ENCODE measurements around the gene RERE.

RERE gene

DNA sequence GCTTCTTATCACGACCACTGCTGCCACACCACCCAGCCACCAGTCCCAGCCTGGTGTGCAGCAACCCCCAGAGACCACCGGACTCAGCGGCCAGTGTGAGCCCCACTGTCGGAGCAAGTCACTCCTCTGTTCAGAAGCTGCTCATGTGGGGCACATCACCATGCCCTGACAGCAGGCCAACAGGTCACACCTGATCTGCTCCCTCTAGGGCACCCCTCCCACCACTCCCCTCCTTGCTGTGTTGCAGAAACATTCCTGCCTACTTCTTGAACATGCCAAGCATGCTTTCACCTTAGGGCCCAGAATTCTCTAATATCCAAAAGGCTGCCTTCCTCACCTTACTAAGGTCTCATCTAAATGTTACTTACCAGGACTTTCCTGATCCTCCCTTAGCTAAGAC lies 353.1 kb downstream of the RERE start:
- TF ChIP-seq, protein P1, sequence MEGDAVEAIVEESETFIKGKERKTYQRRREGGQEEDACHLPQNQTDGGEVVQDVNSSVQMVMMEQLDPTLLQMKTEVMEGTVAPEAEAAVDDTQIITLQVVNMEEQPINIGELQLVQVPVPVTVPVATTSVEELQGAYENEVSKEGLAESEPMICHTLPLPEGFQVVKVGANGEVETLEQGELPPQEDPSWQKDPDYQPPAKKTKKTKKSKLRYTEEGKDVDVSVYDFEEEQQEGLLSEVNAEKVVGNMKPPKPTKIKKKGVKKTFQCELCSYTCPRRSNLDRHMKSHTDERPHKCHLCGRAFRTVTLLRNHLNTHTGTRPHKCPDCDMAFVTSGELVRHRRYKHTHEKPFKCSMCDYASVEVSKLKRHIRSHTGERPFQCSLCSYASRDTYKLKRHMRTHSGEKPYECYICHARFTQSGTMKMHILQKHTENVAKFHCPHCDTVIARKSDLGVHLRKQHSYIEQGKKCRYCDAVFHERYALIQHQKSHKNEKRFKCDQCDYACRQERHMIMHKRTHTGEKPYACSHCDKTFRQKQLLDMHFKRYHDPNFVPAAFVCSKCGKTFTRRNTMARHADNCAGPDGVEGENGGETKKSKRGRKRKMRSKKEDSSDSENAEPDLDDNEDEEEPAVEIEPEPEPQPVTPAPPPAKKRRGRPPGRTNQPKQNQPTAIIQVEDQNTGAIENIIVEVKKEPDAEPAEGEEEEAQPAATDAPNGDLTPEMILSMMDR (IDR thresholded peaks at IDR 0.05; ENCODE audit: control insufficient read depth, extremely low read depth, insufficient read depth): no peak
- no peak for DNase-seq (ENCODE audit: low read depth)
- H3K4me3 ChIP-seq (ENCODE audit: low read depth, low read length): no peak overlapping the region

DNA sequence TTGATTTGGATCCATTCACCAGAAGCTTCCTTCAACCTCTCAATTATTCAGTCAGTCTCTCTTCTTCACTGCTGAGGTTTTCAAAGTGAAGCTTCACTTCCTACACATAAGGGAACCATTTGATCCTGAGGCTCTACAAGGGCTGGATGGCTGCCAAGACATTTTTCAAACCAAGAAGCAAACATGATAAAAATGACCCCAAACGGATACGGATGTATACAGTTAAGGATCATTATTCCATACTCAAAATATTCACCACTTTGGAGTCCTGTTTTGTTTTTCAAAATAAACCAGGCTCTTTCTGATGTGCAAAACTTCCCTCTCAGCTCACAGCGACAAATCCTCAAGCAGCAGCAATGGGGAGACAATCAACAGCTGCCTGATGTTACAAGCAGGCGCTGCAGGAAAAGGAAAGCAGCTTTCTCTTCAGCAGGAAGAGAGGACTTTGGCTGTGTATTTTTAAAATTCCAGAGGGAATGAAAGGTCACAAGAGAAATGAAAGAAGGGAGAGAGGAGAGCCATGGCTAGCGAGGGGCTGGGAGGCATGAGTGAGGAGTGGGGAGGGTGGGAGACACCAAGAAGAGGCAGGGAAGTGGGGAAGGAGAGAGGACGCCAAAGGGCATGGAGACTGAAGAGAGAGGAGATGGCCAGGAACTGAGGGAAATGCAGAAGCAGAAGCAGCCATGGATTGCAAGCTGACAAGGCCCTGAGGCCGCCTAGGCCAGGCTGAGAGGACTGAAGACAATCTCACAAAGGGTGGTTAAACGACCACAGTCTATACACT lies 354.1 kb downstream of the RERE start:
- TF ChIP-seq, protein P1 (IDR thresholded peaks at IDR 0.05; ENCODE audit: control insufficient read depth, extremely low read depth, insufficient read depth): no peak
- no peak for DNase-seq (ENCODE audit: low read depth)

DNA sequence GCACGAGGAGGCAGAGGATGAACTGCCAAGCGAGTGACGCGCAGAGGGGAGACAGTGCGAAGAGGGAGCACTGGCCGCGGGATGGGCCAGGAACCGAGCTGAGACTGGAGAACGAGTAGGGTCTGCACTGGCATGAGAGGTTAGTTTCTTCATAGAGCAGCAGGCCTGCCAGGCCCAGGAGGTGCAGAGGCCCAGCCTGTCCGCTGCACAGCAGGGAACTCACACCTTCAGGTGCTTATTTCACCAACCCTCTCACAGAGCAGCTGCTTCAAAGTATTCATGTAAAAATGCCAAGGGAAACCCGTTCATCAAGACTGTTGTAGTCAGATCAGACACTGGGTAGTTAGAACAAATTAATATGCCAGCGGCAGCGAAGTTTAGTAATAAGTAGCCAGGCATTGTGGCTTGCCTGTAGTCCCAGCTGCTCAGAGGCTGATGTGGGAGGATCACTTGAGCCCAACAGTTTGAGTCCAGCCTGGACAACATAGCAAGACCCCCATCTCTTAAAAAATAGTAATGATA lies 355.0 kb downstream of the RERE start:
- peak; percentile 79 for DNase-seq (ENCODE audit: low read depth)
- TF ChIP-seq, protein P1 (IDR thresholded peaks at IDR 0.05; ENCODE audit: control insufficient read depth, extremely low read depth, insufficient read depth): no peak
- no peak overlapping the region for H3K4me3 ChIP-seq (ENCODE audit: low read depth, low read length)

More for the DNA sequence above, 354.1 kb downstream of the RERE start:
- no peak overlapping the region for H3K4me3 ChIP-seq (ENCODE audit: low read depth, low read length)

DNA sequence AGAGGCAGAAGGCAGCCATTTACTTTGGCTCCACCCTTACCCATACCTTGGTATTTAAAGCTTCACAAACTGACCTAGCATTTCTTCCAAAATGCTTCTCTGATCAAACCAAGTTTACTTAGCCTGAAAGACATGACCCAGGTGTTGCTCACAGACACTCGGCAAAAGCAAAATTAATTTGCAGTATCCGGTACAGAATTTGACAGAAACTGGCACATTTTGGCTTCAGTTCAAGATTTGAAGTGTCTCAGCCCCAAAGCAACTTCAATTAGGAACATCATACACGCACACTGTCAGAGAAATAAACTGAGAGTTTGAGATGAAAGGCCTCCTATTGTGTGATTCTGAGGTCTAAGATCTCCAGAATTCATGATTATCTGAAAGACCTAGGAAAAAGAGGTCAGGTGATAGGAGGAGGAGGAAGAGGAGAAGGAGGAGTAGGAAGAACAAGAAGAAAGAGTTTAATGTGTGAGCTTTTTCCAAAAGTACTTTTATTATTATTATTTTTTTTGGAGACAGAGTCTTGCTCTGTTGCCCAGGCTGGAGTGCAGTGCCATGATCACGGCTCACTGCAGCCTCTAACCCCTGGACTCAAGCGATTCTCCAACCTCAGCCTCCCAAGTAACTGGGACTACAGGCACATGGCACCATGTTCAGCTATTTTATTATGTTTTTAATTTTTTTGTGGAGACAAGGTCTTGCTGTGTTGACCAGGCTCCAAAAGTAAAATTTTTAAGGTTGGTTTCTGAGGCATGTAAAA lies 355.9 kb downstream of the RERE start:
- DNase-seq (ENCODE audit: low read depth): no peak
- H3K4me3 ChIP-seq (ENCODE audit: low read depth, low read length): no peak overlapping the region
- TF ChIP-seq, protein P1 (IDR thresholded peaks at IDR 0.05; ENCODE audit: control insufficient read depth, extremely low read depth, insufficient read depth): no peak

DNA sequence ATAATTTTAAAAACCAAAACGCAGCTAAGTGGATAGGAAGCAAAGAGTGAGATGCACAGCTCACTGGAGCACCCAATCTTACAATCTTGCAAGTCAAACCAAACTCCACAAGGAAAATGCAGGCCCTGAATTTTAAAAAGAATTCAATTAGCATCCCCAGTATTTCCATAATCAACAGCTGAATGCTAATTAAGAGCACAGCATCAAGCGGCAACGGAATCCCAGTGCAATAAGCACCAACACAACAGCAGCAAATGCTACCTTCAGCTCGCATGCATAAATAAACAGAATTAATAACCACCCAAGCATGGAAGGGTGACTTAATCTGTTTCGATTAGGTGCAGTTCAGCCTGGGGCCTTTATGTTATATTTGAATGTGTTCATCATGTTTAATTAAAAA lies 356.7 kb downstream of the RERE start:
- H3K4me3 ChIP-seq (ENCODE audit: low read depth, low read length): no peak overlapping the region
- no peak for DNase-seq (ENCODE audit: low read depth)
- TF ChIP-seq, protein P1 (IDR thresholded peaks at IDR 0.05; ENCODE audit: control insufficient read depth, extremely low read depth, insufficient read depth): no peak

DNA sequence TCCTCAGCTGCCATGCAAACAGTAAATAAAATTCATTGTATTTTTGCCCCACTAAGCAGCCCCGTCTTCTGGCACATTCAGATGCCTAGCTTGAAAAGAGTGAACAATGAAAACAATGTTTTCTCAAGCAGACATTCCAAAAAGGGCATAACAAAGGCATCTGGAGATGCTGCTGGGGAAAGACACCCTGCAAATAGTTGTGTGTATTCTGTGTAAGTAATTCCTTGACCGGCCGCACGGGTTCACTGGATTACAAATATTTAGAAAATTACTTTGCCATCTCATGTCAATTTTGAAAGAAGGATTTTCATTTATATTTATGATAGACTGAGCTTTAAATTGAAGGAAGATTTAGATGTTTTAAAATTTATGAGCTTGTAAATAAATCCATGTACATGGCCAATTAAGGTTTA lies 357.3 kb downstream of the RERE start:
- no peak overlapping the region for H3K4me3 ChIP-seq (ENCODE audit: low read depth, low read length)
- DNase-seq (ENCODE audit: low read depth): no peak
- TF ChIP-seq, protein P1 (IDR thresholded peaks at IDR 0.05; ENCODE audit: control insufficient read depth, extremely low read depth, insufficient read depth): no peak
